GM18867 (cell line): ENCODE measurements around the gene KIF27.
"Not testable (repeated sequence)": the region's sequence is repeated elsewhere in the genome, so short reads cannot be mapped to it uniquely, and the experiment has no call there.

ENCODE experiments used
- ATAC-seq: cut with Tn5 transposase; IDR thresholded peaks from one replicate; pipeline ENCODE4 v1.9.1; 2021; ENCODE audit warnings: mild to moderate bottlenecking, moderate library complexity; ENCODE audit not compliant: unreplicated experiment

The KIF27 gene

GRCh38 chr9:83934569-83935275, 13.5 kb upstream of the KIF27 start:
- ATAC-seq: no peak

GRCh38 chr9:83933790-83934189, 12.6 kb upstream of the KIF27 start:
- ATAC-seq: no peak

- ATAC-seq: no peak
Measured at GRCh38 chr9:83932851-83933250, 11.6 kb upstream of the KIF27 start.

GRCh38 chr9:83932011-83932410, 10.8 kb upstream of the KIF27 start:
- ATAC-seq: no peak

GRCh38 chr9:83930881-83931280, 9.6 kb upstream of the KIF27 start:
- ATAC-seq: no peak

GRCh38 chr9:83927591-83927990, 6.4 kb upstream of the KIF27 start:
- ATAC-seq: no peak

- ATAC-seq: peak; percentile 32
Measured at GRCh38 chr9:83920469-83920926, 734 bp downstream of the KIF27 start.

GRCh38 chr9:83919111-83919510, 2.1 kb downstream of the KIF27 start:
- ATAC-seq: no peak

- peak; percentile 72 for ATAC-seq
Measured at GRCh38 chr9:83912194-83912593, 9.0 kb downstream of the KIF27 start.

- ATAC-seq: no peak
Measured at GRCh38 chr9:83906144-83906543, 15.1 kb downstream of the KIF27 start.

GRCh38 chr9:83900615-83901014, 20.6 kb downstream of the KIF27 start:
- not testable (repeated sequence) for ATAC-seq

GRCh38 chr9:83894301-83894700, 26.9 kb downstream of the KIF27 start:
- ATAC-seq: not testable (repeated sequence)

- not testable (repeated sequence) for ATAC-seq
Measured at GRCh38 chr9:83886498-83886897, 34.7 kb downstream of the KIF27 start.

- ATAC-seq: not testable (repeated sequence)
Measured at GRCh38 chr9:83885559-83886240, 35.5 kb downstream of the KIF27 start.

GRCh38 chr9:83881687-83882408, 39.4 kb downstream of the KIF27 start:
- ATAC-seq: not testable (repeated sequence)

- not testable (repeated sequence) for ATAC-seq
Measured at GRCh38 chr9:83875559-83875958, 45.7 kb downstream of the KIF27 start.

GRCh38 chr9:83849895-83850294, 71.3 kb downstream of the KIF27 start:
- peak; percentile 59 for ATAC-seq

- not testable (repeated sequence) for ATAC-seq
Measured at GRCh38 chr9:83837070-83837643, 84.1 kb downstream of the KIF27 start.

- not testable (repeated sequence) for ATAC-seq
Measured at GRCh38 chr9:83830426-83831071, 90.7 kb downstream of the KIF27 start.

- ATAC-seq: not testable (repeated sequence)
Measured at GRCh38 chr9:83824986-83825623, 96.1 kb downstream of the KIF27 start.
